Neuronal stem cell (in vitro differentiated cells): Measurements from ENCODE around the gene SPATS2L.

Experiments
- DNase-seq: peaks from one replicate; pipeline ENCODE4 v3.0.0-alpha.2; 2013; ENCODE audit warnings: low spot score
- H2AFZ ChIP-seq: one replicate; pipeline ENCODE4 v1.6.1; 2013; ENCODE audit warnings: mild to moderate bottlenecking, low read length, inconsistent platforms
- H2AK5ac ChIP-seq: 2 replicates; pipeline ENCODE4 v1.6.1; 2013; ENCODE audit warnings: low read depth, mild to moderate bottlenecking, inconsistent platforms, low read length, moderate library complexity, mixed read lengths
- H2BK120ac ChIP-seq: 2 replicates; pipeline ENCODE4 v1.6.1; 2013; ENCODE audit warnings: low read depth, mild to moderate bottlenecking, inconsistent platforms, low read length, moderate library complexity, mixed read lengths
- H2BK12ac ChIP-seq: one replicate; pipeline ENCODE4 v1.6.1; 2013; ENCODE audit warnings: low read length, inconsistent platforms
- H2BK15ac ChIP-seq: 2 replicates; pipeline ENCODE4 v1.6.1; 2013; ENCODE audit warnings: mild to moderate bottlenecking, low read length, inconsistent platforms, mixed read lengths
- H2BK5ac ChIP-seq: one replicate; pipeline ENCODE4 v1.6.1; 2013; ENCODE audit warnings: inconsistent platforms, mild to moderate bottlenecking, low read length, moderate library complexity
- H3K14ac ChIP-seq: one replicate; pipeline ENCODE4 v1.6.1; 2013; ENCODE audit warnings: low read length, inconsistent platforms
- H3K18ac ChIP-seq: 2 replicates; pipeline ENCODE4 v1.6.1; 2013; ENCODE audit warnings: low read length, inconsistent platforms
- H3K23ac ChIP-seq: 2 replicates; pipeline ENCODE4 v1.6.1; 2013; ENCODE audit warnings: low read depth, mild to moderate bottlenecking, mixed read lengths, low read length, inconsistent platforms; ENCODE audit not compliant: poor library complexity
- H3K27ac ChIP-seq: replicated peaks from 3 replicates; pipeline ENCODE4 v1.5.1; 2013; ENCODE audit warnings: low read length, inconsistent platforms
- H3K27me3 ChIP-seq, 3 experiments: 2 replicates each; pipeline ENCODE4 v1.6.1; 2013; ENCODE audit warnings: low read length in 3 of 3, mild to moderate bottlenecking in 2 of 3, inconsistent platforms in 1 of 3, low read depth in 1 of 3, mixed read lengths in 1 of 3, moderate library complexity in 1 of 3; ENCODE audit not compliant: control insufficient read depth in 3 of 3, insufficient read depth in 3 of 3
- H3K36me3 ChIP-seq, 2 donors: replicated peaks in 1 of 2; 2 replicates each; pipeline ENCODE4 v1.6.1; 2013; ENCODE audit warnings: low read length in 2 of 2; ENCODE audit not compliant: control insufficient read depth in 2 of 2, insufficient read depth in 2 of 2
- H3K4ac ChIP-seq: 2 replicates; pipeline ENCODE4 v1.6.1; 2013; ENCODE audit warnings: inconsistent platforms, mild to moderate bottlenecking, low read length, moderate library complexity
- H3K4me1 ChIP-seq, 2 donors: 1 replicate in 1 of 2; 2 replicates in 1 of 2; pipeline ENCODE4 v1.6.1; 2013; ENCODE audit warnings: low read length in 2 of 2, low read depth in 1 of 2; ENCODE audit not compliant: control insufficient read depth in 2 of 2, insufficient read depth in 1 of 2
- H3K4me2 ChIP-seq: one replicate; pipeline ENCODE4 v1.6.1; 2013; ENCODE audit warnings: mild to moderate bottlenecking, low read length, inconsistent platforms; ENCODE audit not compliant: insufficient read depth, poor library complexity, severe bottlenecking
- H3K4me3 ChIP-seq, 2 donors: 2 replicates each; pipeline ENCODE4 v1.5.1; 2013; ENCODE audit warnings: low read length in 2 of 2, mild to moderate bottlenecking in 2 of 2, inconsistent platforms in 1 of 2, moderate library complexity in 1 of 2
- H3K79me1 ChIP-seq: one replicate; pipeline ENCODE4 v1.6.1; 2013; ENCODE audit warnings: low read depth, mild to moderate bottlenecking, inconsistent platforms, low read length, moderate library complexity
- H3K9ac ChIP-seq: one replicate; pipeline ENCODE4 v1.6.1; 2013; ENCODE audit warnings: mild to moderate bottlenecking, low read depth, low read length, inconsistent platforms; ENCODE audit not compliant: poor library complexity
- H3K9me3 ChIP-seq, 2 donors: replicated peaks in 1 of 2; 2 replicates each; pipeline versions ENCODE3 to v1.6.1; 2013; ENCODE audit warnings: low read length in 2 of 2, mild to moderate bottlenecking in 2 of 2, inconsistent platforms in 1 of 2, low read depth in 1 of 2, mixed read lengths in 1 of 2, moderate library complexity in 1 of 2; ENCODE audit not compliant: control insufficient read depth in 2 of 2, insufficient read depth in 1 of 2
- H4K8ac ChIP-seq: one replicate; pipeline ENCODE4 v1.6.1; 2013; ENCODE audit warnings: low read depth, mild to moderate bottlenecking, inconsistent platforms, low read length, moderate library complexity
- H4K91ac ChIP-seq: one replicate; pipeline ENCODE4 v1.6.1; 2013; ENCODE audit warnings: low read length, low read depth, mild to moderate bottlenecking, inconsistent platforms; ENCODE audit not compliant: poor library complexity
- WGBS, 2 donors: extraction: QIAGEN DNeasy Blood & Tissue Kit; methylation state at CpG; one replicate each; pipeline ENCODE4 v1.1.7; 2013; ENCODE audit warnings: missing lambda C conversion rate in 2 of 2, mixed read lengths in 1 of 2; ENCODE audit not compliant: insufficient read length in 2 of 2, insufficient replicate concordance in 1 of 2; ENCODE audit errors: extremely low coverage in 2 of 2; 5-methylcytosine and 5-hydroxymethylcytosine counted together

SPATS2L gene

GRCh38 chr2:200300065-200300464, 6.4 kb upstream of the SPATS2L start:
- no peak overlapping the region for H2BK5ac ChIP-seq
- no peak overlapping the region for H2BK15ac ChIP-seq
- no peak overlapping the region for H3K27ac ChIP-seq
- no peak overlapping the region for H3K18ac ChIP-seq
- no peak overlapping the region for H3K23ac ChIP-seq
- H3K79me1 ChIP-seq, result no peaks in the 10 kb centered on the region
- no peak for DNase-seq
- H2AK5ac ChIP-seq, result no peak overlapping the region
- H3K9ac ChIP-seq, result no peak overlapping the region
- no peak overlapping the region for H2BK12ac ChIP-seq
- H3K36me3 ChIP-seq, result no peaks in the 10 kb centered on the region
- no CpG with 5 or more reads among the region's 1 CpG for WGBS, 2 donors
- H3K14ac ChIP-seq, result no peak overlapping the region
- H3K4ac ChIP-seq, result no peak overlapping the region
- no peak overlapping the region for H4K8ac ChIP-seq
- no peaks in the 10 kb centered on the region for H3K27me3 ChIP-seq
- no peak overlapping the region for H2BK120ac ChIP-seq
- no peak overlapping the region for H3K4me3 ChIP-seq
- H3K4me1 ChIP-seq, result peaks cover 2 to 4% of the 10 kb centered on the region in 2 donors
- H3K9me3 ChIP-seq, result no peaks in the 10 kb centered on the region
- H4K91ac ChIP-seq, result no peak overlapping the region
- peak overlapping the region; percentile 1 for H2AFZ ChIP-seq
- H3K4me2 ChIP-seq, result no peak overlapping the region

DNA sequence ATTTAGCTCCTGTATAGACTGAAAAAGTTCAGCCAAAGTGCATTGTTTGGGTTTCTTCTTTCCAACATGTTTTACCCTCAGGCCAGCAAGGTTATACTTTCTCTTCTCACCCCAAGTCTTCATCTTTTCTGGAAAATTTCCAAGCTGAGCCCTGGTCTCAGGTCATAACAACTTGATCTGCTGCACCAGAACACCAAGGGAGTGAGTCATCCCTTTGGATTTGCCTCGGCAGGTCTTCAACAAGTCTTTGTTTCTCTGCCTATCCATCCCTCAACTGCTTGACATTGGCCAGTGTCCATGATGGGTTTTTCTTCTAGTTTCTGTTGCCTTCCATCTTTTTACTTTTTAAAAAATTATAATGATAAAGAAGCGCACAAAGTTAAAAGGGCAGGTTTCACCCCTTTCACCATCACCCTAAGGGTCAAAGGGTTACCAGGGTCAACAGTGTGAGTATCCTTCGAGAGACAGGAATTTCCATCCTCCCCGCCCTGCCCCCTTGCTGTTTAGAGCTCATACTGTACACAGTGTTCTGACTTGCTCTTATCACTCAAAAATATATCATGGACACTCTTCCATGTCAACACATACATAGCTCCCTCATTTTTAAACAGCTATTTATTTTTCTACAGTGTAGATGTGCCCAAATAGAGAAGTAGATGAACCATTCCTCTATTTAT, 5.7 kb upstream of the SPATS2L start:
- H3K9ac ChIP-seq, result no peak overlapping the region
- H4K91ac ChIP-seq, result no peak overlapping the region
- no peak overlapping the region for H3K4me2 ChIP-seq
- no peaks in the 10 kb centered on the region for H3K79me1 ChIP-seq
- H3K9me3 ChIP-seq, result no peaks in the 10 kb centered on the region
- no peak overlapping the region for H2BK5ac ChIP-seq
- H4K8ac ChIP-seq, result no peak overlapping the region
- no CpG with 5 or more reads among the region's 4 CpGs for WGBS, 2 donors
- no peak overlapping the region for H3K23ac ChIP-seq
- H3K18ac ChIP-seq, result no peak overlapping the region
- H2BK12ac ChIP-seq, result no peak overlapping the region
- peaks cover 2 to 4% of the 10 kb centered on the region in 2 donors for H3K4me1 ChIP-seq
- no peak overlapping the region for H2AK5ac ChIP-seq
- no peak overlapping the region for H3K4me3 ChIP-seq
- H3K27ac ChIP-seq, result no peak overlapping the region
- H3K36me3 ChIP-seq, result no peaks in the 10 kb centered on the region
- H3K14ac ChIP-seq, result no peak overlapping the region
- H3K4ac ChIP-seq, result no peak overlapping the region
- no peak for DNase-seq
- no peak overlapping the region for H2BK120ac ChIP-seq
- peak overlapping the region; percentile 1 for H2AFZ ChIP-seq
- H3K27me3 ChIP-seq, result no peaks in the 10 kb centered on the region
- H2BK15ac ChIP-seq, result no peak overlapping the region

DNA sequence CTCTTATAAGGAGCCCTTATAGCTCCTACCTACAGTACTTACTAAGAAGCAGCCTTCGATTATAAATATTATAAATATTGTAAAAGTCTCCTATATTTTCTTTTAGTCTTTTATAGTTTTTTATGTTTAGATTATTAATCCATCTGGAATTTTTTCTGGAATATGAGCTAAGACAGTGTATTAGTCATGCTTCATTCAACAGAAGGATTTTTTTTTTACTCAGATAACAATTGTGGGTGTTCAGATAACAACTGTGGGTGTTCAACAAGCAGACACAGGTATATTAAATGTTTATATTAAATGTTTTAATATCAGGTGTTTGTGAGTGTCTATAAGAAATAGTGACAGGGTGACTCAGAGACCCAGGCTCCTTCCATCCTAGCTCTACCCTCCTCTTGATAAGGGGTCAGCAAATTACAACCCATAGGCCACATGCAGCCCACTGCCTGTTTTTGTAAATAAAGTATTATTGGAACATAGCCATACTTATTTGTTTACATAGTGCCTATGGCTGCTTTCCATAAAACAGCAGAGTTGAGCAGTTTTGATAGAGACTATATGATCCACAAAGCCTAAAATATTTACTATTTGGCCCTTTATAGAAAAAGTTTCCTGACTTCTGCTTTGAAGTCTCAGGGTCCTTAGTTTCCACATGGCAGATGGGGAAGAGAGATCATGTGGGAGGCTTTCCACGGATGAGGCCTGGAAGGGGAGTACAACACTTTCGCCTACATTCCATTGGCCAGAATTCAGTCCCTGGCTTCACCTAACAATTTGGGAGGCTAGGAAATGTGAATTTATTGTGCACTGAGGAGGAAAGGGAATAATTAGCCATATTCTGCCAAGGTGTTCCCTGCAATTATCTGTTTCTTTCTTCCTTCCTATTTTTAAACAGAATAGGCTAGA, 4.3 kb upstream of the SPATS2L start:
- Histone ChIP-seq H4K91ac (no peak overlapping the region), H3K23ac (no peak overlapping the region), H3K27me3 (peaks cover 0 to under 1% (median 0%) of the 10 kb centered on the region in 3 experiments), H3K9me3 (no peaks in the 10 kb centered on the region), H3K9ac (no peak overlapping the region), H2BK5ac (no peak overlapping the region), H3K79me1 (no peaks in the 10 kb centered on the region), H2AK5ac (no peak overlapping the region), H3K14ac (no peak overlapping the region), H3K4me2 (no peak overlapping the region), H3K18ac (no peak overlapping the region), H4K8ac (no peak overlapping the region), H3K4me1 (peaks cover 2 to 4% of the 10 kb centered on the region in 2 donors), H3K36me3 (no peaks in the 10 kb centered on the region), H2BK120ac (no peak overlapping the region), H2BK15ac (no peak overlapping the region), H3K27ac (no peak overlapping the region), H2BK12ac (no peak overlapping the region), H3K4ac (no peak overlapping the region), H2AFZ (no peak overlapping the region), H3K4me3 (no peak overlapping the region)
- no peak for DNase-seq
- no CpG with 5 or more reads among the region's 3 CpGs for WGBS, 2 donors
